NCI-H2227 treated with DMSO at 0.1 percent for 48 hours (cell line): ENCODE results near the gene FOXQ1.
"Not testable (repeated sequence)": the region's sequence is repeated elsewhere in the genome, so short reads cannot be mapped to it uniquely, and the experiment has no call there.

ENCODE experiments used
- DNase-seq: peaks from one replicate; lab custom pipeline; 2025; lab: John Stamatoyannopoulos, UW

The FOXQ1 gene

DNA sequence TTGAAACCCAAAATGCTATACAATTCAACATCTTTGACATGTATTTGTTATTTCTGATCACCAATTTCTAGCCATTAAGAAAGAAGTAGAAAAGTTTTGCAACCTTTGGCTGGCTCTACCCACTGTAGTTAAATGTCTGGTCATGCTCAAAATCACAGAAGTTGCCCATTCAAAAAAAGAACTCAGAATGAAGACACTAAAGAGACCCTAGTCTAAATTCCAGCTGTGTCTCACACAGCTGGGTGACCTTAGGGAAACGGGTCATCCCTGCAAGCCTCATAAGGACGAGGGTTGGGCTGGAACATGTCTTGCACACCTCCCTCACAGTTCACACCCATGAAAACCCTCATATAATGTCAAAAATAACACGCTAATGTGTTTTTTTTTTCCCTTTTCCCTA, 10.3 kb downstream of the FOXQ1 start:
- DNase-seq, result no peak

- DNase-seq, result no peak
Observed at GRCh38 chr6:1322696-1323219, 10.9 kb downstream of the FOXQ1 start.

- DNase-seq, result no peak
Observed at GRCh38 chr6:1324936-1325335, 13.0 kb downstream of the FOXQ1 start.

DNA sequence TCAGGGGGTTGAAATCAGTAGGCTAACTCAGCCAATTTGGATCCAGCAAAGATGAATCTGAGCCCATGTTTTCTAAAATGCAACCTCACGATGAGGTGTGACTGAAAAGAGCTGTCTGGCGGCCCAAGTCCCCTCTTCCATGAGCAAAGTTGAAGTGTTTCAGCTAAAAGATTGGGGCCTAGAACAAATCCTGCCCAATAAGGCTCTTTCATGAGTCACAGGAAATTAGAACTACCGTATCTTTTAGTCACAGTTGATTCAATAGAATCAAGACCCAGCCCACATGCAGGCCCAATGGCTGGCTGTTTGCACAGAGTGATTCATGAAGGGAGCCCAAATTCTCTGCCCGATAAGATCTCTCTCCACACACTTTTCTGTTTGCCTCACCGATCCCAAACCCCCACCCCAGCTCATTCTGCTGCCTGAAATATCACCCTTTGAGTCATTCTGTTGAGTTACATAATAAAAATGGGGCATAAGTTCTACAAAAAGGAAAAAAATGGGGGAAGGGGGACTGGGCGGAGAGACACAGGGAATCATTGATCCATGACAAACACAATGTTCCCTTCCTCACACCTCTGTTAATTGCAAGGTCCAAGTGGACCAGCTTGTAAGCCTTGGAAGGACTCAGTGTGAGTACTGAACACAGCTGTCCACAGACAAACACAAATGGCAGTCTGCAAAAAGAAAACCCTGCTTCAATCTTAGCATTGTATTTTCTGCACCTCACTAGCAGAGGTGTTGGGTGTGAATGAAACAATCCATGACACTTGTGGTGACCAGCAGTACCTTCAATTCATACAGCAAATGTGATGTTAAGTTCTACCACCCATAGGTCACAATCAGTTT, 13.8 kb downstream of the FOXQ1 start:
- no peak for DNase-seq

DNA sequence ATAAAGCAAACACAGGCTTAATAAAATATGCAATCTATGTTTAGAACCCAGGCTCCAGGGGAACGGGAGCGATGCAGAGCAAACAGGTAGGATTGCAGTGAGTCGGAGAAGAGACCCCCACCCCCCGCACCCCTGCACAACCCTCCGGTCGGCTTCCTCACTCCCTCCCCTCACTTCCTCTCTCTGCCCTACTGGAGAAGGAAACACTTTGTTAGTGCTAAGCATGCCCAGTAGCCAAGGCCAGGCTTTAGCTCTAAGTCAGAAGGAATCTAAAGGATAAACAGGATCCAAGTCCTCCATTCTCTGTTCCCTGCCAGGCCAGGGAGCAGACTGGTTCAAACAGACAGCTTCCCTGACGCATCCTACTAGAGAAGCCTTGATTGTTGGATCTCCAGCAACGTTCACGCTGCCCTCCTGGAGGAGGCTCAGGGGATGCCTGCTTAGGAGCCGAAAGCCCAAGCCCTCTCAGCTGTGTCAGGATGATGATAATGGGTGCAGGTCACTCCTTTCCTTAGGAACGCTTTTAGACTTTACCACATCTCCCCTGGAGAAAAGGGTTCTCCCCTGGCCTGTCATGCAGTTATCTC, 14.7 kb downstream of the FOXQ1 start:
- no peak for DNase-seq

DNA sequence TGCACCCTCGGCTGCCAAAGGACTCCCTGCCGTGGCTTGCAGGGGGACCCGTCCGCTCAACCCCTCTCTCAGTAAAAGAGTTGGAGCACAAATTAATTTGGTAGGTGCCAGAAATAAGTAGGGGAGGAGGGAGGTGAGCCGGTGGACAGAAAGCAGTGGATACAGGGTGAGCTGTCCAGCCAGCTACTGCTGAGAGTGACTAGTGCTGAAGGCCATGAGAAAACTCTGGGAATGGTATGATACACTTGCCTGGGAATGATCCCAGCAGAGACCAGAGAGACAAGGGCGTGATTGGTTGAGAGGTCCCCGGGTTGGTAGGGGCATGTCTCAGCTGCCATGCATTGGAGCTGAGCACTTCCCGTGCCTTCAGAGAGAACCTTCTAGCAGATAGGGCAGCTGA, 15.7 kb downstream of the FOXQ1 start:
- no peak for DNase-seq

DNA sequence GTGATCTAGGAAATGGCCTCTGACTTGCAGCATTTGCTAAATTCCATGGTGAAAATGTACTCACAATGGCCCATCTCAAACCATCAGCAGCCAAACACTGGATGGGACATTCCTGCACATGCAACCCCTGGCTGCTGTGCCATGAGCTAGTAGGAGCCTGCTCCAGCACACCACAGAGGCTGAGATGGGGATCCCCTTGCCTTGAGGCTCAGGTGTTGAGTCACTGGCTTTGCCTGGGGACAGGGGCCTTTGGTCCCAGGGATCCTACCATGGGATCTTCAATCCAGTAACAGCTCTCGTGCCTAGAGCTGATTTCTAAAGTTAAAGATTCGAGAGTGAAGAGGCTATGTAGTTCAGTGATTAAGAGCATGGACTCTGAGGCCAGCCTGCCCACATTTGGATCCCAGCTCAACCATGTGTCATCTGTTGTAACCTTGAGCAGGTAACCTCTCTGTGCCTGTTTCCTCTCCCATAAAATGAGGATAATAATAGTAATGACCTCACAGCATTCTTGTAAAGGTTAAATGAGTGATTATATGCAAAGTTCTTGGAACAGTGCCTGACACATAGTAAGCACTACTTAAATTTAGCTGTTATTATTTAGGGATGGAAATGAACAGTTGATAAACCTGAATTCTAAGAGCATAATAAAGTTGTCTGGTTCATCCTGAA, 16.4 kb downstream of the FOXQ1 start:
- DNase-seq, result no peak

DNA sequence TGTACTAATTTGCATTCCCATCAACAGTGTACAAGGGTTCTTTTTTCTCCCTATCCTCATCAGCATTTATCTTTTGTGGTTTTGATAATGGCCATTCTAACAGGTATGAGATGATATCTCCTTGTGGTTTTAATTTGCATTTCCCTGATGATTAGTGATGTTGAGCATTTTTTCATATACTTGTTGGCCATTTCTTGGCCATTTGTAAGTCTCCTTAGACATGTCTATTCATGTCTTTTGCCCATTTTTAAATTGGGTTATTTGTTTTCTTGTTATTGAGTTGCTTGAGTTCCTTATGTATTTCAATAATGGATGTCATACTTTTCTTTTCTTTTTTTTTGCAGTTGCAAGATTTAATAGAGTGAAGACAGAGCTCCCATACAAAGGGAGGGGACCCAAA, 17.8 kb downstream of the FOXQ1 start:
- no peak for DNase-seq

GRCh38 chr6:1334684-1335083, 22.8 kb downstream of the FOXQ1 start:
- no peak for DNase-seq

DNA sequence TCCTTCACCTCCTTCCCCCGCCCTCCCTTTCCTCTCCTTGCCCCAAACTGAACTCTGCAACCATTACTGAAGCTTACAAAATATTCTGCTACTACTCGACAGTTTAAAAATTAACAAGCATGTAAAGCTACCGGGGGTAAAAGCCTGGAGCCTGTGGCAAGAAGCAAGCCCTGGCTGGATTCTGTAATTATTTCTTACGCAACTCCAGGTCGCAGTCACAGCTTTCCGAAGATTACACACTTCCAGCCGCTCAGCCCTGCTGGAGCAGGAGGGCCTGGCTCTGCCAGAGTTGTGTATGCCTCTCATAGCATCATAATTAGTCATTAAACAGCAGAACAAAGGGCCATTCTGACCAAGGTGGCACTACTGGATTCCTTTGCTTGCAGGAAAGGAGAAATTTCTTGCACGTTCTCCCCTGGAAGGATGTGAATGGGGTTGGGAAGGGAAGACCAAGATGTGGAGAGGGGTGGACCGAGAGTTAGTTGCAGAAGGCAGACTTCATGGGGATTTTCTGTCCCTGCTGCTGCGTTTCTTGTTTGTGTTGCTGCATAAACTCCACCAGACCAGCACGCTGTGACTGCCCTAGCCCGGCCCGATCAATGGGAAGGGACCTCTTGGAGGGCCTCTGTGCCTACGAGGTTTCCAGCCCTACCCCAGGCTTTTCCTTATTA, 23.6 kb downstream of the FOXQ1 start:
- DNase-seq, result no peak

DNA sequence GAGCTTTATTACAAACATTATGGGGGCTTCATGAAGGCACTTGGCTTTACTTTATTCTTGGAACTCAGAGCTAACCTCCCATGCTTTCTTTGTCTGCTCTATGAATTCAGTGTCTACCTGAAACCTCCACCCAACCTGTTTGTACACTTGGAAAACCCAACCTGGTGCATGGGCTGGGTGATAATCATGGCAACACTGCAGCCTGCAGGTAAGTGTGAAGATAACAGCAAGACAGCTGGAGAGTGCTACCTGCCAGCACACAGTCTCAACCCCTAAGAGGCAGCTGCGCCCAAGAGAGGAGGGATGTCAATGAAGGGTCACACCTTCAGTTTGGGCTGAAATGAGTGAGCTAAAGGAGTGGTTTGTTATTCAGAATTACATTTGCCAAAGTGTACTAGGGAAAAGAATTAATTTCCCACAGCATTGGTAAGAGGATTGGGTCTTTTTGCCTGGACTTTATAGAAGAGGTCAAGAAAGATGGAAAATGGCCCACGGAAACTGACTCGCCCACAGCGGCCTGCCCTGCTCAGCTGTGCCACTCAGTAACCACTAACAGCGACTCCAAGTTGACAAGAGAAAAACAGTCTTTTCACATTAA, 24.4 kb downstream of the FOXQ1 start:
- DNase-seq, result no peak

DNA sequence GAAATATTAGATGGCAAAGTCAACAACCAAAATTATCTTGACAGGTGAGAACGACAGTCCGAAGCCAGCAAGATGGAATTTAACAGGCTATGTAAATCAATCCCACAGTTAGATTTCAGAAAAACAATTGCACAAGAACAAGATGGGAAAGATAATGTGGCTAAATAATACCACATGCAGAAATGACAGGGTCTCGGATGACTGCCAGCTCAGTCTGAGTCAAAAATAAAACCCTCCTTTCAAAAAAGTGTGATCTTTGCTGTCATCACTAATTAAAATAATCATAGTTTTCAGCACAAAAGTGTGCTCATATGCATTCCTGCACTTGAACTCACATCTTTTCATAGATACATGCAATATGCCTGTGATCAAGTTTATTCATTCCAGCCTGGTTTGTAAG, 25.9 kb downstream of the FOXQ1 start:
- no peak for DNase-seq

GRCh38 chr6:1346101-1346500, 34.2 kb downstream of the FOXQ1 start:
- no peak for DNase-seq

DNA sequence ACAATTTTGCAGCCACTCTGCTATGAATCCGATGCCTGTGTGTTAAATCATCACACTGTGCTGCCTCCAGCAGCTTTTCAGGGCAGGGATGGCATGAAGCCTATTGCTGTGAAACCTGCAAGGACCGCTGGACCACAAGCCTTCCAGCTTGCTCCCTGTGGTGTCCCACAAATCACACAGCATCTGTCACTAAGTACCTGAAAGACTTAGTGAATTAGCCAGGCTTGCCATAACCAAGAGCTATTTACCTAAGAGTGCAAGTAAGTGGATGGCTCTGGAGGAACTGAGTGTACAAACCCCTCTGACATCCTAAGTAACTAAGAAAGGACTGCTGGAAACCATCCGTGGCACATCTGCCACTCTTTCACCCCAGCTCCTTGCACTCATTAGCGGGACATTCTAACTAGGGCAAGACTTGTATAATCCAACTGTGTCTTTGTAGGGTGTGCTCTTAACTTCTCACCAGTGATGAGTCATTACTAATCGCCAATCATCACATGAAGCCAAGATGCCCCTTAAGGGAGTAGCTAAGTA, 34.7 kb downstream of the FOXQ1 start:
- no peak for DNase-seq

GRCh38 chr6:1347161-1347560, 35.3 kb downstream of the FOXQ1 start:
- DNase-seq, result no peak

DNA sequence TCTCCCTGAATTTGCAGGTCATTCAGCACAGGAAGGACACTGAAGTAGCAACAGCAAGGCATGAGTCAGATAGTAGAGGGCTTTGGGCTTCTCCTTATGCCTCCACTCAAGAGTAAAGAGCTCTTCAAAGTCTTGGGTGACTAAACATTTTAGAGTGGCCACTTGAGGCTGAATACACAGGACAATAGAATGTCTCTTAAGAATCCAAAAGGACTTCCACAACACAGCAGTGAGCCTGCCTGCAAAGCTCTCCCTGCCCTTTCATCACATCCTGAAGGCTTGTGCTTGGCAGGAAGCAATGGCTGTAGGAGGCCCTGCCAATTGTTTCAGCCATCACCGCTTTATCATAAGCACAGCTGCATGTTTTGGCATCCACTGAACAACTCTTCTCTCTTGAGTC, 36.8 kb downstream of the FOXQ1 start:
- DNase-seq, result no peak

DNA sequence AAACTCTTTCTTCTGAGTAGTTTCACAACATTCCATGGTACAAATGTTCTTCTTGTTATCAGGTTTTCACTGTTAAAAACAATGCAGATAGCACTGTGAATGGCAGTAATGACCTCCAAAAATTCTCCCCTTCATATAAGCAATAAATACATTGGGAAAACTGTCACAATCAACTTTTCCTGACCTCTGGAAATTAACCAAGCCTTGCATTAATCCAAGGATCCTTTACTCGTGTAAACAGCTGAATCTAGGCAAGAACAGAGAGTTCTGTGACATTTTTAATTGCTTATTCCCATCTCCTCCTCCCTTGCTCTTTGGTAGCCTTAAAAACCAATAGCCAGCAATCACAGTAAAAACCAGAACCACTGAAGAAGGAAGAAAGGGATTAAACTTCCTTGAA, 37.8 kb downstream of the FOXQ1 start:
- DNase-seq, result no peak

DNA sequence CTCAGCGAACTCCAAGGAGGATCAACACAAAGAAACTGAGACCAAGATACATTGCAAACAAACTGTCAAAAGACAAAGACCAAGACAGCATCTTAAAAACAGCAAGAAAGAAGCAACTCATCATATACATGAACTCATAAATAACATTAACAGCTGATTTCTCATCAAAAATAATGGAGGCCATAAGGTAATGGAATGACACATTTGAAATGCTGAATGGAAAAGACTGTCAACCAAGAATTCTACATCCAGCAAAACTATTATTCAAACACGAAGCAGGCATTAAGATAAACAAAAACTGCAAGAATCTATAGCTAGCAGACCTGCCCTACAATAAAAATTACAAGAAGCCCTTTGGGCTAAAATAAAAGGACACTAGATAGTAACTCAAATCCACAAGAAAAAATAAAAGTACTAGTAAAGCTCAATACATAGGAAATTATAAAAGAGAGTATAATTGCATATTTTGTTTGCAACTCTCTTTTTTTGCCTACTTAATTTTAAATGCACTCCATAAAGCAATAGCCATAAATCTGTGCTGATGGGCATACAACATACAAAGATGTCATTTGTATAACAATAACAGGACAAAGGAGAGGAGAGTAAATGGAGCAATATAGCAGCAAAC, 39.6 kb downstream of the FOXQ1 start:
- DNase-seq, result no peak

DNA sequence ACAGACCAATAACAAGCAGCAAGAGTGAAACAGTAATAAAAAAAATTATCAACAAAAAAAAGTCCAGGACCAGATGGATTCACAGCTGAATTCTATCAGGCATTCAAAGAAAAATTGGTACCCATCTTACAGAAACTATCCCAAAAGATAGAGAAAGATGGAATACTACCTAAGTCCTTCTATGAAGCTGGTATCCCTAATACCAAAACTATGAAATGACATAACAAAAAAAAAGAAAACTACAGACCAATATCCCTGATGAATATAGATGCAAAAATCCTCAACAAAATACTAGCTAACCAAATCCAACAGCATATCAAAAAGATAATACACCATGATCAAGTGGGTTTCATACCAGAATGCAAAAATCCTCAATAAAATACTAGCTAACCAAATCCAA, 43.2 kb downstream of the FOXQ1 start:
- not testable (repeated sequence) for DNase-seq

GRCh38 chr6:1361717-1362116, 49.8 kb downstream of the FOXQ1 start:
- DNase-seq, result not testable (repeated sequence)

GRCh38 chr6:1362643-1363042, 50.7 kb downstream of the FOXQ1 start:
- no peak for DNase-seq
